SJCRH30 (cell line): Measurements from ENCODE around the gene STX8. TPM values are rescaled to one million over a fixed set of nuclear protein-coding genes. Genes with fewer than 3 reads are reported as not detected.
"Not testable (repeated sequence)": the region's sequence is repeated elsewhere in the genome, so short reads cannot be mapped to it uniquely, and the experiment has no call there.

ENCODE experiments used
- DNase-seq, 2 experiments: peaks; one replicate each; pipeline ENCODE4 v3.0.0-alpha.2; 2015 to 2020
- H3K27ac ChIP-seq: fragments of 250-450 bp; sonication (Bioruptor Pico); 2 replicates; pipeline ENCODE4 v1.5.1; 2020; ENCODE audit warnings: mild to moderate bottlenecking, moderate library complexity
- H3K27me3 ChIP-seq: fragments of 250-450 bp; sonication (Bioruptor Pico); 2 replicates; pipeline ENCODE4 v1.5.1; 2020; ENCODE audit warnings: mild to moderate bottlenecking, moderate library complexity
- H3K36me3 ChIP-seq: fragments of 250-450 bp; sonication (Bioruptor Pico); 2 replicates; pipeline ENCODE4 v1.5.1; 2020; ENCODE audit warnings: mild to moderate bottlenecking, moderate library complexity
- H3K4me1 ChIP-seq: fragments of 250-450 bp; sonication (Bioruptor Pico); 2 replicates; pipeline ENCODE4 v1.5.1; 2020; ENCODE audit warnings: mild to moderate bottlenecking, moderate library complexity
- H3K4me3 ChIP-seq: fragments of 250-450 bp; sonication (Bioruptor Pico); 2 replicates; pipeline ENCODE4 v1.5.1; 2020; ENCODE audit warnings: mild to moderate bottlenecking, moderate library complexity
- H3K9me3 ChIP-seq: fragments of 250-450 bp; sonication (Bioruptor Pico); replicated peaks from 2 replicates; pipeline ENCODE4 v1.5.1; 2020; ENCODE audit warnings: mild to moderate bottlenecking, moderate library complexity
- total RNA-seq: library from RNA; depleted of rRNA; stranded (reverse); fragments of >200 nt; shearing (Covaris generic); gene quantifications from 2 replicates; pipeline ENCODE4 v1.2.3, GENCODE V29; 2014

The STX8 gene
- total RNA-seq, 1 experiment from 2014 or later, result 47.1 TPM

GRCh38 chr17:9456330-9456729, 119.3 kb downstream of the STX8 start:
- no peak overlapping the region for H3K27ac ChIP-seq
- H3K4me1 ChIP-seq, result peaks cover 6% of the 10 kb centered on the region; the same call in 1 of the 2 replicates
- H3K4me3 ChIP-seq, result no peak overlapping the region
- no peaks in the 10 kb centered on the region for H3K9me3 ChIP-seq
- no peaks in the 10 kb centered on the region for H3K27me3 ChIP-seq
- peak; percentile 9 to 43 for DNase-seq
- H3K36me3 ChIP-seq, result no peaks in the 10 kb centered on the region

GRCh38 chr17:9451934-9452333, 123.7 kb downstream of the STX8 start:
- no peaks in the 10 kb centered on the region for H3K36me3 ChIP-seq
- DNase-seq, result no peak
- no peak overlapping the region for H3K27ac ChIP-seq
- no peak overlapping the region for H3K4me3 ChIP-seq
- no peaks in the 10 kb centered on the region for H3K27me3 ChIP-seq
- H3K9me3 ChIP-seq, result no peaks in the 10 kb centered on the region
- peaks cover 6% of the 10 kb centered on the region; the same call in 1 of the 2 replicates for H3K4me1 ChIP-seq

- H3K9me3 ChIP-seq, H3K27ac ChIP-seq, H3K4me1 ChIP-seq, H3K4me3 ChIP-seq, DNase-seq, H3K27me3 ChIP-seq, H3K36me3 ChIP-seq: not testable (repeated sequence)
Observed at GRCh38 chr17:9447298-9447697, 128.3 kb downstream of the STX8 start.

GRCh38 chr17:9446528-9446927, 129.1 kb downstream of the STX8 start:
- H3K9me3 ChIP-seq, result no peaks in the 10 kb centered on the region
- DNase-seq, result no peak
- H3K4me1 ChIP-seq, result no peaks in the 10 kb centered on the region
- no peaks in the 10 kb centered on the region for H3K27me3 ChIP-seq
- H3K4me3 ChIP-seq, result no peak overlapping the region
- H3K27ac ChIP-seq, result no peak overlapping the region
- H3K36me3 ChIP-seq, result no peaks in the 10 kb centered on the region

- no peak for DNase-seq
- H3K36me3 ChIP-seq, result no peaks in the 10 kb centered on the region
- no peak overlapping the region for H3K27ac ChIP-seq
- no peaks in the 10 kb centered on the region for H3K9me3 ChIP-seq
- H3K4me1 ChIP-seq, result no peaks in the 10 kb centered on the region
- H3K27me3 ChIP-seq, result no peaks in the 10 kb centered on the region
- H3K4me3 ChIP-seq, result no peak overlapping the region
Observed at GRCh38 chr17:9445424-9445823, 130.2 kb downstream of the STX8 start.

GRCh38 chr17:9444687-9445086, 130.9 kb downstream of the STX8 start:
- no peak overlapping the region for H3K27ac ChIP-seq
- DNase-seq, result no peak

GRCh38 chr17:9443811-9444210, 131.8 kb downstream of the STX8 start:
- no peaks in the 10 kb centered on the region for H3K36me3 ChIP-seq
- no peak for DNase-seq
- H3K27ac ChIP-seq, result no peak overlapping the region
- no peaks in the 10 kb centered on the region for H3K9me3 ChIP-seq
- no peaks in the 10 kb centered on the region for H3K4me1 ChIP-seq
- H3K27me3 ChIP-seq, result no peaks in the 10 kb centered on the region
- no peak overlapping the region for H3K4me3 ChIP-seq

More at GRCh38 chr17:9444687-9445086, 130.9 kb downstream of the STX8 start:
- Histone ChIP-seq H3K27me3 (no peaks in the 10 kb centered on the region), H3K9me3 (no peaks in the 10 kb centered on the region), H3K36me3 (no peaks in the 10 kb centered on the region), H3K4me1 (no peaks in the 10 kb centered on the region), H3K4me3 (no peak overlapping the region)

- H3K9me3 ChIP-seq, result no peaks in the 10 kb centered on the region
- peaks cover 6% of the 10 kb centered on the region for H3K4me1 ChIP-seq
- DNase-seq, result no peak
- H3K4me3 ChIP-seq, result no peak overlapping the region
- no peak overlapping the region for H3K27ac ChIP-seq
- H3K27me3 ChIP-seq, result no peaks in the 10 kb centered on the region
- no peaks in the 10 kb centered on the region for H3K36me3 ChIP-seq
Observed at GRCh38 chr17:9439851-9440250, 135.8 kb downstream of the STX8 start.

GRCh38 chr17:9436630-9437029, 139.0 kb downstream of the STX8 start:
- peaks cover 6% of the 10 kb centered on the region for H3K4me1 ChIP-seq
- no peak overlapping the region for H3K4me3 ChIP-seq
- H3K27ac ChIP-seq, result peak overlapping the region; percentile 33
- no peaks in the 10 kb centered on the region for H3K36me3 ChIP-seq
- H3K9me3 ChIP-seq, result no peaks in the 10 kb centered on the region
- DNase-seq, result peak; percentile 13 to 60
- H3K27me3 ChIP-seq, result no peaks in the 10 kb centered on the region

GRCh38 chr17:9435165-9435564, 140.5 kb downstream of the STX8 start:
- Histone ChIP-seq H3K27ac (no peak overlapping the region), H3K4me3 (no peak overlapping the region), H3K36me3 (no peaks in the 10 kb centered on the region), H3K4me1 (peaks cover 6% of the 10 kb centered on the region), H3K9me3 (no peaks in the 10 kb centered on the region), H3K27me3 (no peaks in the 10 kb centered on the region)
- DNase-seq, result no peak

GRCh38 chr17:9434642-9435057, 141.0 kb downstream of the STX8 start:
- Histone ChIP-seq H3K27me3 (no peaks in the 10 kb centered on the region), H3K27ac (no peak overlapping the region), H3K9me3 (no peaks in the 10 kb centered on the region), H3K4me1 (peaks cover 6% of the 10 kb centered on the region), H3K4me3 (no peak overlapping the region), H3K36me3 (no peaks in the 10 kb centered on the region)
- peak in 1 of 2 experiments; percentile 18 for DNase-seq

- no peak overlapping the region for H3K4me3 ChIP-seq
- no peaks in the 10 kb centered on the region for H3K9me3 ChIP-seq
- DNase-seq, result no peak
- H3K36me3 ChIP-seq, result no peaks in the 10 kb centered on the region
- H3K27ac ChIP-seq, result no peak overlapping the region
- H3K27me3 ChIP-seq, result no peaks in the 10 kb centered on the region
- H3K4me1 ChIP-seq, result peaks cover 6% of the 10 kb centered on the region
Observed at GRCh38 chr17:9432934-9433421, 142.6 kb downstream of the STX8 start.

GRCh38 chr17:9432134-9432885, 143.3 kb downstream of the STX8 start:
- Histone ChIP-seq H3K4me3 (no peak overlapping the region), H3K36me3 (no peaks in the 10 kb centered on the region), H3K27me3 (no peaks in the 10 kb centered on the region), H3K27ac (no peak overlapping the region), H3K9me3 (no peaks in the 10 kb centered on the region), H3K4me1 (peaks cover 6% of the 10 kb centered on the region)
- DNase-seq, result no peak

- Histone ChIP-seq H3K4me1 (no peaks in the 10 kb centered on the region; the same call in 1 of the 2 replicates), H3K9me3 (no peaks in the 10 kb centered on the region), H3K27ac (no peak overlapping the region), H3K4me3 (no peak overlapping the region), H3K36me3 (no peaks in the 10 kb centered on the region), H3K27me3 (no peaks in the 10 kb centered on the region)
- no peak for DNase-seq
Observed at GRCh38 chr17:9431620-9432019, 144.0 kb downstream of the STX8 start.

- DNase-seq, result peak; percentile 48 to 66
- H3K27ac ChIP-seq, result no peak overlapping the region
- H3K4me3 ChIP-seq, result peak overlapping the region; percentile 19
- H3K36me3 ChIP-seq, result no peaks in the 10 kb centered on the region
- H3K4me1 ChIP-seq, result no peaks in the 10 kb centered on the region
- H3K9me3 ChIP-seq, result no peaks in the 10 kb centered on the region
- H3K27me3 ChIP-seq, result no peaks in the 10 kb centered on the region
Observed at GRCh38 chr17:9427465-9428315, 147.9 kb downstream of the STX8 start.
